Activated T-cell treated with anti-CD3 and anti-CD28 coated beads for 48 hours (primary cell): ENCODE results near the gene AMZ1.
"Not testable (repeated sequence)": the region's sequence is repeated elsewhere in the genome, so short reads cannot be mapped to it uniquely, and the experiment has no call there.

Source experiments
- DNase-seq: peaks from one replicate; pipeline ENCODE4 v3.0.0-alpha.2; 2020; ENCODE audit warnings: low read depth

AMZ1 gene

DNA sequence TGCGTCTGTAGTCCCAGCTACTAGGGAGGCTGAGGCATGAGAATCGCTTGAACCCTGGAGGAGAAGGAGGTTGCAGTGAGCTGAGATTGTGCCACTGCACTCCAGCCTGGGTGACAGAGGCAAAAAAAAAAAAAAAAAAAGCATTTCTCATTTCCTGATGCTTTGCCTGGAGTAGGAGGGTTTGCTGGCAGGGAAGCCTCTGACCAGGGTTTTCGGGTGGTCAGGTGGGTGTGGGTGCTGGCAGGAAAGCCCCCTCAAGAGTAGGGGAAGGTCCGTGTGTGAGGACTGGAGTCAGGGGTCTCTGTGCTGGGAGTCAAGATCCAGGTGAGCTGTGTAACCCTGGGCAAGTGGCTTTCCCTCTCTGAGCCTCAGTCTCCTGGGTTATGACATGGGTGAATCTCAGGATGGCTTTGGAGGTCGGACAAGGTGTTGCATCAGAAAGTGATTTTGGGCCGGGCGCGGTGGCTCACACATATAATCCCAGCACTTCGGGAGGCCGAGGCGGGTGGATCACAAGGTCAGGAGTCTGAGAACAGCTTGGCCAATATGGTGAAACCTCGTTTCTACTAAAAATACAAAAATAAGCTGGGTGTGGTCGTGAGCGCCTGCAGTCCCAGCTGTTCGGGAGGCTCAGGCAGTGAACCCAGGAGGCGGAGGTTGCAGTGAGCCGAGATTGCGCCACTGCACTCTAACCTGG, 3.2 kb downstream of the AMZ1 start:
- DNase-seq: no peak

DNA sequence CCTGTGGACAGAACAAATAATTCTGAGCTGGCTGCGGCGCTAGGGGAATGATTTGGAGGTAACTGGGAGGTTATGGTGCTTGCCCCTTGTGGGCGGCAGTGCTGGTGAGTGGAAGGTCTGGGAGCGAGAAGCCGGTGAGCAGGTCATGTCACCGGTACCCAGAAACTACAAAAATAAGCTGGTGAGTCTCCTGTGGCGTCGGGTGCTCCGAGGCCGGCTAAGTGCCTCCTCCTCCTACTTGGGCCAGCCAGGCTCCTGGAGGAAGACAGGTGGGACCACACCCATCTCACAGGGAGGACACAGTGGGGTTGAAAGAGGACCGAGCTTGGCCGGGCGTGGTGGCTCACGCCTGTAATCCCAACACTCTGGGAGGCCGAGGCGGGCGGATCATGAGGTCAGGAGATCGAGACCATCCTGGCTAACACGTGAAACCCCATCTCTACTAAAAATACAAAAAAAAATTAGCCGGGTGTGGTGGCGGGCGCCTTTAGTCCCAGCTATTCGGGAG, 4.0 kb downstream of the AMZ1 start:
- not testable (repeated sequence) for DNase-seq

DNA sequence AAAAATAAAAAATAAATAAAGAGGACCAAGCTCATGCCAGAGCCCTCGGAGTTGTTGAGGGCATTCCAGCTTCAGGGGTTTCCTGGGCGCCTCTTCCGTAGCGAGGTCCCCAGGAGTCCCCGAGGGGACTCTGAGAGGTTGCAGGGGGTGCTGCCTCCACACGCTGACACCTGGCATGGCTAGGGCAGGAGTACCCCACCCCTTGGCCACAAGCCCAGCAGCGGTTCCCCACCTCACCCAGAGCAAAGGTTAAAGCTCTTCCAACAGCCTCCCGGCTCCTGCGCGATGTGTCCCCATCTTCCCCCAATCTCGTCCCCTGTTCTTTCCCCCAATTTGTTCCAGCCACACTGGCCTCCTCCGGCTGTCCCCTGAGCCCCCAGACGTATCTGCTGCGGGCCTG, 4.5 kb downstream of the AMZ1 start:
- DNase-seq: no peak

DNA sequence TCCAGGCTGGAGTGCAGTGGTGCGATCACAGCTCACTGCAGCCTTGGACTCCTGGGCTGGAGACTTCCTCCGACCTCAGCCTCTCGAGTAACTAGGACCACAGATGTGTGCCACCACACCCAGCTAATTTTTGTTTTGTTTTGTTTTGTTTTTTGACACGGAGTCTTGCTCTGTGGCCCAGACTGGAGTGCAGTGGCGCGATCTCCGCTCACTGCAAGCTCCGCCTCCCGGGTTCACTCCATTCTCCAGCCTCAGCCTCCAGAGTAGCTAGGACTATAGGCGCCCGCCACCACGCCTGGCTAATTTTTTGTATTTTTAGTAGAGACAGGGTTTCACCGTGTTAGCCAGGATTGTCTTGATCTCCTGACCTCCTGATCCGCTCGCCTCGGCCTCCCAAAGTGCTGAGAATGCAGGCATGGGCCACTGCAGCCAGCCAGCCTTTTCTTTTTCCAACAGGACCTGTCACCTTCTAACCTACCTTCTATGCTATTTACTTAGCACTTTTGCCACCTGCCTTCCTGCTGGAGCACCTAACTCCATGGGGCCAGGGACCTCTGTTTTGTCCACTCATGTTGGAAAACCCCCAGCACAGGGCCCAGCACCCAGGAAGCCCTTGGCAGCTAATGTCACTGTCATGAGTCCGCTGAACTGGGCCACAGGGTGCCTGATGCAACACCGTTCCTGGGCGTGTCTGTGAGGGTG, 5.6 kb downstream of the AMZ1 start:
- not testable (repeated sequence) for DNase-seq

DNA sequence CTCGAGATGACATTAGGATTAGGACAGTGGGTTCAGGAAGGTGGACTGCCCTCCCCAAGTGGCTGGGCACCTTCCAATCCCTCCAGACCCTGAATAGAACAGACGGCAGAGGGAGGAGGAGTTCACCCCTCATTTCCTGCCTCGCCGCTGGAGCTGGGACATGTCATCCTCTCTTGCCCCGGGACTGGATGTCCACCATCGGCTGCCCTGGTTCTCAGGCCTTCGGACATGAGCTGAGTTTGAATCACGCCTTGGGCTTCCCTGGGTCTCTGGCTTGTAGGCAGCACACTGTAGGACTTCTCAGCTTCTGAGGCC, 6.1 kb downstream of the AMZ1 start:
- not testable (repeated sequence) for DNase-seq

DNA sequence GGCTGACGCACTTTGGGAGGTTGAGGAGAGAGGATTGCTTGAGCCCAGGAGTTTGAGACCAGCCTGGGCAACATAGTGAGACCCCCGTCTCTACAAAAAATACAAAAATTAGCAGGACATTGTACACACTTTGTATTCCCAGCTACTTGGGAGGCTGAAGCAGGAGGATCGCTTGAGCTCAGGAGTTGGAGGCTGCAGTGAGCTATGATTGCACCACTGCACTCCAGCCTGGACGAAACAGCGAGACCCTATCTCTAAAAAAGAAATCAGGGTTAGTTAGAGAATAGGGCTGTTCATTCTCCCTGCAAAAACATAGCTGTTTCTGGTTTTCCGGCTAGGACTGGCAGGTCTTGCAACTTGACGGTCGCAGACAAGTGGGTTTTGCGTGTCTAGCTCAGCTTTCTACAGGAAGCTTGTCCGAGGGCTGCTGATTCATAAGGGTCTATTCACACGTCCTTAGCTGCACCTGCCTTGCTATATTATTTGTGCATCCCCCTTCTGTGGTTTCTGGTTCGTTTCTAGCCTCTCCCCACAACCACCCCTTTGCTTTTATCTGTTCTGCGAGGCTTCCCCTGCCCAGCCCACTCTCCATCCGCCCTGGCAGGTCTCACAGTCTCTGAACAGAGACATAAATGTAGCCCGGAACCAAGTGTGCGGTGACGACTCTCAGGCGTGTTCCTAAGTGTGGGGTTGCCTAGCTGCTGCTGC, 10.7 kb downstream of the AMZ1 start:
- peak; percentile 49 for DNase-seq

DNA sequence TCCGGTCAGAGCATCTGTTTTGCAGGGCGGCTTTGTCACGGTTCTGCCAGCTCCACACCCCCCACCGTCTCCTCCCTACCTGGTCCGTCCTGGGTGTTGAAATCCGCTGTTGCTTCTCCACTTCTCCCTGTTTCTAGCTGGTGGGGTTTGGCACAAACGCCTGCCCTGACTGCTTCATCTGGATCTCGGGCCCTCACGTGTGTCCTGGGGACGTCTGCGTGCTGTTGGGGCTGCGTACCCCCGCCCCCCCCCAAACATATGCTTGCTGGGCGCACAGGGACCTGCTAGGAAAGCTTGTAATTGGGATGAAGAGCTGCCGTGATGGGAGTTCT, 11.3 kb downstream of the AMZ1 start:
- no peak for DNase-seq

DNA sequence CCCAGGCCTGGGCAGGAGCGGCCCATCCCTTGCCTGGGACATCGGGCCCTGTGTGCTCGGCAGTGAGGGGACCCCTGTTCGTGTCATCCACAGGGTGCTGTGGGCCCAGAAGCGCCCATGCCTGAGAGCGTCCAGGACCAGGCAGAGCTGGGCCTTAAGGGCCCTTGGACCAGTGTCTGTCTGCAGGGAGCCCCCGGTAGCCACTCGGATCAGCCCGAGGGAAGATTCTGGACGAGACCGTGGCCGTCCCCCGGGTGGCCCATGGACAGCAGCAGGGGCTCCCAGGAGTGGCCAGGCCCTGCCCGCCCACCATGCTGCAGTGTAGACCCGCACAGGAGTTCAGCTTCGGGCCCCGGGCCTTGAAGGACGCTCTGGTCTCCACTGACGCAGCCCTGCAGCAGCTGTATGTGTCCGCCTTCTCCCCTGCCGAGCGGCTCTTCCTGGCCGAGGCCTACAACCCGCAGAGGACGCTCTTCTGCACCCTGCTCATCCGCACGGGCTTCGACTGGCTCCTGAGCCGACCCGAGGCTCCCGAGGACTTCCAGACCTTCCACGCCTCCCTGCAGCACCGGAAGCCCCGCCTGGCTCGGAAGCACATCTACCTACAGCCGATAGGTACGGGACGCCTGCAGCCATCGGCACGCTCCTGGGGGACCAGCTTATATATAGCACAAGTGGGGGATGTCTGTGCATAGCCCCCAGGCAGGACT, 12.3 kb downstream of the AMZ1 start:
- DNase-seq: no peak

DNA sequence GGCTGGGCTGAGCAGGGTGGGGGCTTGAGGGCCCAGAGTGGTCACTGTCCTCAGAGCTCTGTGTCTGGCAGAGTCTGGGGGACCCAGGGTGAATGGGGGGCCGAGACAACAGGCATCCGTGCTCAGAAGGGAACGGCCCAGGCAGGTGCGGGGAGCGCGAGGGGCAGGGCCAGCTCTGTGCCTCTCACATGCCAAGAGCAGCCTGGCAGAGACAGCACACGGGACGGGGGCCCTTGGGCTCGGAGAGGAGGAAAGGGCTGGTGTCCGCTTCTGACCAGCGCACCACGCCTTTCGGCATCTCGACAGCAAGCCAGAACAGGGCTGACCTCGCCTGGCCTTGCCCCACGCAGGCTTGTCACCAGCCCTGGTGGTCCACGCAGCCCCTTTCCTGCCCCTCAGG, 13.4 kb downstream of the AMZ1 start:
- DNase-seq: no peak

DNA sequence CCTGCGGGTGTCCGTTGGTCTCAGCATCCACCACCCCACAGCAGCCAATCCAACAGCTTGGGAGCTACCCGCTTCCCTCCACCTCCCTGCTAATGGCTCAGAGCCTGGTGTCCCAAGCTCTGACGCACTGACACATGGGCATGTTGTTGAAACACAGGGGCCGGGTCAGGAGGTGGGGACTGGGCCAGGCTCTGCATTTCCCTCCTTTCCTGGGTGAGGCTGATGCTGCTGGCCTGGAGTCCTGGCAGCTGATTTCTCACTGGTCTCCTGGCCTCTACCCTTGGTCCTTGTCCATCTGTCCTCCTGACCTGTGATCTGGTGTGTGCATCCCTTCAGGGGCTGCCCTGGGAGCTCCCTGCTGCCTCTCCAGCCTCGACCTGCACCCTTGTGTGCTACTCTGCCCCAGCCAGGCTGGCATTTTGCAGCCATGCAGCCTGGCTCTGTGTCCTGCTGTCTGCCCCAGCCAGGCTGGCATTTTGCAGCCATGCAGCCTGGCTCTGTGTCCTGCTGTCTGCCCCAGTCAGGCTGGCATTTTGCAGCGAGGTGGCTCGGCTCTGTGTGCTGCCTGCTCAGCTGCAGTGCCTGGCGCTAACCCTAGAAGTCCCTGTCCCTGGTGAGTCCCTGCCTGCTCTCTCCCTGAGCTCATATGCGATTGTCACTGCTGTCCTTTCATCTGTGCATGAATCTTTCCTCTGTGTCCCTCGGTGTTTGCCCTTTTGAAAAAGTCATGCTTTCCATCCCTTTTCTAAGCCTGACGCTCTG, 14.0 kb downstream of the AMZ1 start:
- no peak for DNase-seq

DNA sequence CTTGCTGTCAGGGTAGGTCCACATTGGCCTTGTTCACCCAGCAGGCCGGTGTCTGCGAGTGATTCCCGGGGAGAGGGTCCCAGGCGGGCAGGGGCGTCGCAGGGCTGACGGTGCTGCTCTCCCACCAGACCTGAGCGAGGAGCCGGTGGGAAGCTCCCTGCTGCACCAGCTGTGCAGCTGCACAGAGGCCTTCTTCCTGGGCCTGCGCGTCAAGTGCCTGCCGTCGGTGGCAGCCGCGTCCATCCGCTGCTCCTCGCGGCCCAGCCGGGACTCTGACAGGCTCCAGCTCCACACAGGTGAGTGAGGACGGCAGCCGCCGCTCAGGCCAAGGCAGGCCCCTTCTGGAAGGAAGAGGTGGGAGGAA, 14.6 kb downstream of the AMZ1 start:
- no peak for DNase-seq

DNA sequence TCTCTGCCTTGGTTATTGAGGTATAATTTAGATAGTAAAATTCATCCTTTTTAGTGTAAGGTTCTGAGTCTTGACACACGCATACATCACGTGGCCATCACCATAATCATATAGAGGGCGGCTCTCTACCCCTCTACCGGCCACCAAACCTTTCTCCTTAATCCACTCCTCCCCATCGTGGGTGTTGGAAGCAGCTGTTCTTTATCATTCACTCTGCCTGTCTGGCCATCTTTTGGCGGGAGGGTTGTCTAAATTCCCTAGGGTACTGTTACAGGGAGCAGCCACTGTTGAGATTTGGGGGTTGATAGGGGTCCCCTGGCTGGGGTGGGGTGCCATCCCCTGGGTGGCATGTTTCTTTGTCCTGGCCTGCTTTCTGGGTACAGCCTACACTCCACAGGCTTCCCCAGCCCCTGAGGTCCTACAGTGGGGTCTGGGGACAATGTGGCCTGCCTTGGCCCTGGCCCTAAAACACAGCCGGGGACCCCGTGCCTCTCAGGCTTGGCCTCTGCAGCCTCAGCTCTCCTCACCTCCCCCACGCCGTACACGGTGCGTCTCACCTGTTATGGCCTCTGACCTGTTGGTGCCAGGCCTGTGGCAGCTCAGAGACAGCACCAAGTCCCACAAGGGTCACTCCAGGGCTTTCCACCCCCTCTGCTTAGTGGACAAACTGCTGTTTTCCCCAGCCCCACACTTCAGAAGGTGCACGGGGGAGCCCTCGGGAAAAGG, 17.5 kb downstream of the AMZ1 start:
- no peak for DNase-seq

DNA sequence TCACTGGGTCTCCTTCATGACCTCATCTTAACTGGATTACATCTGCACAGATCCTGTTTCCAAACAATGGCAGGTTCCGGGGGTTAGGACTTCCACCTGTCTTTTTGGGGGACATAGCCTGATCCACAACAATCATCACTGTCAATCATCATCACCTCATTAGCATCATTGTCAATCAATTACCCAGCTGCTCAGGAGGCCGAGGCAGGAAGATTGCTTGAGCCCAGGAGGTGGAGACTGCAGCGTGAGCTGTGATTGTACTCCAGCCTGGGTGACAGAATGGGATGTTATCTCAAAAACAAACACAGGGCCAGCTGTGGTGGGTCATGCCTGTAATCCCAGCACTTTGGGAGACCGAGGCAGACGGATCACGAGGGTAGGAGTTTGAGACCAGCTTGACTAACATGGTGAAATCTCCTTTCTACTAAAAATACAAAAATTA, 18.7 kb downstream of the AMZ1 start:
- DNase-seq: no peak

DNA sequence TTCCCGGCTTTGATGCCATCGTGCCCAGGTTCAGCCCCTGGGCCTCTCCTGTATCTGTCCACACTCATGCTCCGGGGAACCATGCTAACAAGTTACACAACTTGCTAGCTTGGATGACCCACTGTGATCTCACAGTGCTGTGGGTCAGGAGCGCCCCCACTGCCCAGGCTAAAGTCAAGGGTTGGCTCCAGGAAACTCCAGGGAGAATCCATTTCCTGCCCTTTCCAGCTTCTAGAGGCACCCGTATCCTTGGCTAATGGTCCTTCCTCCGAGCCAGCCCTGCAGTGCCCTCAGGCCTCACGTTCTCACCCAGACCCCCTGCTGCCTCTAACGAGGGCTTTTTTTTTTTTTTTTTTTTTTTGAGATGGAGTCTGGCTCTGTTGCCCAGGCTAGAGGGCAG, 19.5 kb downstream of the AMZ1 start:
- no peak for DNase-seq

DNA sequence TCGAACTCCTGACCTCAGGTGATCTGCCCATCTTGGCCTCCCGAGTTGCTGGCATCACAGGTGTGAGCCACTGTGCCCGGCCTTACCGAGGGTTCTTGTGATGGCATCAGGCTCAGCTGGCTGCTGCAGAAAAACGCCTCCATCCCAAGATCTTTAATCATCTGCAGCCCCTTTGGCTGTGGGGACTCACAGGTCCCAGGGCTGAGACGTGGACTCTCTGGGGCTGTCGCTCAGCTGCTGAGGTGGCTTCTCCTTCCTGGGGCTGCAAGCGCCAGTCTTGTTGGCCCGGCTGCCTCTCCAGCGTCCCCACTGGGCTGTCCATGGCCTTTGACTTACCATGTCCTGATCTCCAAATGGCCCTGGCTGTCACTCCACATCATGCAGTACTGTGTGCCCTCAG, 20.0 kb downstream of the AMZ1 start:
- no peak for DNase-seq

DNA sequence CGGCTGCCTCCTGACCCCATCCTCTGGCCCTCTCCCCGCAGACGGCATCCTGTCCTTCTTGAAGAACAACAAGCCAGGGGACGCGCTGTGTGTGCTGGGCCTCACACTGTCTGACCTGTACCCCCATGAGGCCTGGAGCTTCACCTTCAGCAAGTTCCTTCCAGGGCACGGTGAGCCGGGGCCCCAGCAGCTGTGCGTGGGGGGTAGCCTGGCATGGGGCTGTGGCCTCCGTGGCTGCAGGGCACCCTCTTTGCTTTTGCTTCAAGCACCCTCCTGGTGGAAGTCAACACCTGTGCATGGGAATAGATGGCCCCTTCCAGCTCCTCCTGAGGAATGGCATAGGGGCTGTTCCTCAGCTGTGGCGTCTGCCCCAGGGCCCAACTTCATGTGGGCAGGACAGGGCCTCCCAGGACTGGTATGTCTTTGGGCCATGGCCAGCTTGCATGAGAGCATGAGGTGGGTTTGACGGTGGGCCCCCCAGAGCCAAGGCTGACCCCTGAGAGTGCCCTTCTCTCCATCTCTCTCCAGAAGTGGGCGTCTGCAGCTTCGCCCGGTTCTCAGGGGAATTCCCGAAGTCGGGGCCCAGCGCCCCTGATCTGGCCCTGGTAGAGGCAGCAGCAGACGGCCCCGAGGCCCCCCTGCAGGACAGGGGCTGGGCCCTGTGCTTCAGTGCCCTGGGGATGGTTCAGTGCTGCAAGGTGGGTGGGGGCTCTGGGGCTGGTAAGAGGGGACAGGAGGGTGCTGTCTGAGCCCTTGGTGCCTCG, 20.7 kb downstream of the AMZ1 start:
- no peak for DNase-seq

DNA sequence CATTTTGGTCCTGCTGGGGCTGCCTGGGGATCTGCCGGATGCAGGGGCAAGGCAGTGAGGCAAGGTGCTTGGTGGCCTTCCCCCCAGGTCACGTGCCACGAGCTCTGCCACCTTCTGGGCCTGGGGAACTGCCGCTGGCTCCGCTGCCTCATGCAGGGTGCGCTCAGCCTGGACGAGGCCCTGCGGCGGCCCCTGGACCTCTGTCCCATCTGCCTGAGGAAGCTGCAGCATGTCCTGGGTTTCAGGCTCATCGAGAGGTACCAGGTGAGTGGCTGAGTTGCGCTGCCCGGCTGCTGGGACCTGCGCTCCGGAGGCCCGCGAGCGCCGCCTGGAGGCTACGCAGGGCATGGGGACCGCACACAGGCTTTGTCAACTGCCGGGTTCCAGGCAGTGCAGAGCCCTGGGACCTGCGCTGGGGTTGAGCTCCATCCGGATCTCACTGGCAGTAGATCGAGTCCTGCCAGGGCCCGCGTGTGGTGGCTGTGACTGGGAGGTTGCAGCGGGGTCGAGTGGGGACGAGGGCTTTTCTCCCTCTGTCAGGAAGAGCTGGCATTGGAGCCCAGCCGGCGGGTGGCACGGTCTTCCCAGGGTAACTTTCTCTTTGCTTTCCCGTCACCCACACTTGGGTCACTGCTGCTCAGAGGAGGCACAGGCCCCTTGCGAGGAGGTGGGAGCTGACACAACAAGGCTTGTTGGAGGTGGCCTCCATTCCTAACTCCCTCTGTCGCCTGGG, 21.7 kb downstream of the AMZ1 start:
- DNase-seq: peak; percentile 80

DNA sequence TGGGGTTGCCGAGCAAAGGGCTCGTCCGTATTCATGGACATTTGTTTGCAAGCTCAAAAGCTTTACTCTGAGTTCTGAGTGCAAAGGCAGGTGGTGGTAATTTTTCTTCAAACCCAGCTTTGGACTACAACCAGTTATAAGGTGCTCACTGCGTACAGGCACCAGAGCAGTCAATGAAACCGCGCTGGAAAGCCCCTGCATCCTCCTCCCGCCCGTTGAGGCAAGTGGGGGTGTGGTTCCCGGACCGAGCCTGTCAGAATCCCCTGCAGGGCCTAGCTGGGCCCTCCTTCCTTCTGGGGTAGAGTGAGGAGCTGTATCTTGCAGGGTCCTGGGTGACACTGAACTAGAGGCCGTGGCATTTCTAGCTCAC, 22.3 kb downstream of the AMZ1 start:
- no peak for DNase-seq

DNA sequence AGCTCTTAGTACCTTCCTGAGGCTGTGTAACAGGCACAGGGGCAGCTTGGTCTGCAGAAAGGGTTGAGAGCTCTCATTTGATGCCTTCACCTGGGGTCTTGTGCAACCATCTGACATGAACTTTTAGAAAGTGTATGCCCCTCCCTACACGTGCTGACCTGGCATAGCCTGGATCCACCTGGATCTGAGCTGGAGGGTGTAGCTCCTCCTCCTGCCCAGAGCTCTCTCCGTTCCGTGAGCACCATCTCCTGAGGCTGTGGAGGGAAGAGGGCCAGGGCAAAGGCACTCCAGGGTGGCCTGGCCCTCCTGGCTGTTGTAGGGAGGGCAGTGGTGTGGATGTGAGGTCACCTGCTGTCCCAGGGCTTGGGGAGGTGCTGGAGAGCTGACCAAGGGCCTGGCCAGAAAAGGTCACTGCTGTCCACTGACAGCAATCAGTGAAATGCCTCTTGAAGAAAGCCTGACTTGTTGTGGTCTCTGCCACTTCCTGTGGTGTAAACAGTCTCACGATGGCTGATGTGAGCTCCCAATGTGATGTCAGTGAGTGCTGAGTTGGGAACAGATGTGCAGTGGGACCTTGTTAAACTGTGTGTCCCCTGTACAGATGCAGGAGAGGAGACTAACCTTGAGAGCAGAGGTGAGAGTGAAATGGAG, 23.0 kb downstream of the AMZ1 start:
- DNase-seq: no peak
